HepG2 (cell line): ENCODE measurements around the gene MYOZ3. TPM values are rescaled to one million over a fixed set of nuclear protein-coding genes. Genes with fewer than 3 reads are reported as not detected.

Experiments used
- CHD4 ChIP-seq: fragments of 200-600 bp; sonication (generic); IDR thresholded peaks from 2 replicates; pipeline ENCODE4 v1.7.0; 2017; ENCODE audit warnings: mild to moderate bottlenecking, low read length, borderline replicate concordance
- FOXO4 ChIP-seq: sonication (generic); formaldehyde crosslinking; conservative IDR thresholded peaks from 2 replicates; pipeline ENCODE4 v1.8.1; 2023; ENCODE audit warnings: missing genetic modification reagents
- RXRB ChIP-seq: IDR thresholded peaks from 2 replicates; pipeline ENCODE4 v1.6.1; 2016; ENCODE audit warnings: borderline replicate concordance, missing genetic modification reagents, missing compliant biosample characterization
- TBL1XR1 ChIP-seq: fragments of 150-350 bp; IDR thresholded peaks from 2 replicates; pipeline ENCODE4 v1.6.1; 2014; ENCODE audit warnings: borderline replicate concordance, low read length; ENCODE audit not compliant: partially characterized antibody
- TFAP4 ChIP-seq: sonication (generic); IDR thresholded peaks from 2 replicates; pipeline ENCODE4 v1.6.1; 2016; ENCODE audit warnings: low read depth, borderline replicate concordance
- ZNF232 ChIP-seq: sonication (generic); formaldehyde crosslinking; IDR thresholded peaks from 2 replicates; pipeline ENCODE4 v1.4.0; 2020; ENCODE audit warnings: missing genetic modification reagents, borderline replicate concordance
- ZNF546 ChIP-seq: sonication (generic); formaldehyde crosslinking; conservative IDR thresholded peaks from 2 replicates; pipeline ENCODE4 v1.8.1; 2023; ENCODE audit warnings: mild to moderate bottlenecking, missing genetic modification reagents
- ZNF576 ChIP-seq: sonication (generic); formaldehyde crosslinking; IDR thresholded peaks from 2 replicates; pipeline ENCODE4 v1.4.0; 2020; ENCODE audit warnings: mild to moderate bottlenecking, missing genetic modification reagents
- ZNF83 ChIP-seq: sonication (generic); formaldehyde crosslinking; IDR thresholded peaks from 2 replicates; pipeline ENCODE4 v1.4.0; 2020; ENCODE audit warnings: missing genetic modification reagents, mild to moderate bottlenecking, borderline replicate concordance
- ZZZ3 ChIP-seq: sonication (generic); formaldehyde crosslinking; IDR thresholded peaks from 2 replicates; pipeline ENCODE4 v1.4.0; 2020; ENCODE audit warnings: missing genetic modification reagents, mild to moderate bottlenecking, borderline replicate concordance
- polyA plus RNA-seq, 8 experiments: library from polyadenylated mRNA; depleted of rRNA in 3 of 8; stranded (reverse) in 7 of 8; unstranded in 1 of 8; fragments of >200 nt; fragmentation: Illumina TruSeq in 4 of 8; extraction: Trizol in 4 of 8; gene quantifications; 2 replicates each; pipeline versions ENCODE4 v1.2.1 to v1.2.3, GENCODE V29; 2011 to 2016; ENCODE audit warnings: low read depth in 4 of 8, missing spikeins in 1 of 8, mixed read lengths in 1 of 8; ENCODE audit not compliant: insufficient read depth in 1 of 8
- total RNA-seq, 5 experiments: library from RNA; depleted of rRNA; stranded (reverse); fragments of >200 nt; fragmentation: Illumina TruSeq; extraction: Trizol; gene quantifications; 2 replicates each; pipeline ENCODE4 v1.2.3, GENCODE V29; 2016; ENCODE audit warnings: low read depth in 1 of 5
- TF ChIP-seq, protein P1 (sequence below): sonication (generic); formaldehyde crosslinking; IDR thresholded peaks from 2 replicates; pipeline ENCODE4 v1.4.0; 2020; ENCODE audit warnings: missing genetic modification reagents, borderline replicate concordance
- TF ChIP-seq, protein P2 (sequence below): sonication (generic); formaldehyde crosslinking; IDR thresholded peaks from 2 replicates; pipeline ENCODE4 v1.4.0; 2020; ENCODE audit warnings: missing genetic modification reagents
- TF ChIP-seq, protein P3 (sequence below): sonication (generic); formaldehyde crosslinking; conservative IDR thresholded peaks from 2 replicates; pipeline ENCODE4 v1.8.0; 2022; ENCODE audit warnings: mild to moderate bottlenecking, moderate library complexity, missing genetic modification reagents
- TF ChIP-seq, protein P4 (sequence below): sonication (generic); formaldehyde crosslinking; IDR thresholded peaks from 2 replicates; pipeline ENCODE4 v1.4.0; 2020; ENCODE audit warnings: low read depth, missing genetic modification reagents

The MYOZ3 gene
- total and polyA plus RNA-seq, 2 of the 13 experiments (the other 11 are each of a cell fraction or from before 2014, with no cell fraction given): 0.05 TPM; not detected in 1

- TF ChIP-seq, protein P1, sequence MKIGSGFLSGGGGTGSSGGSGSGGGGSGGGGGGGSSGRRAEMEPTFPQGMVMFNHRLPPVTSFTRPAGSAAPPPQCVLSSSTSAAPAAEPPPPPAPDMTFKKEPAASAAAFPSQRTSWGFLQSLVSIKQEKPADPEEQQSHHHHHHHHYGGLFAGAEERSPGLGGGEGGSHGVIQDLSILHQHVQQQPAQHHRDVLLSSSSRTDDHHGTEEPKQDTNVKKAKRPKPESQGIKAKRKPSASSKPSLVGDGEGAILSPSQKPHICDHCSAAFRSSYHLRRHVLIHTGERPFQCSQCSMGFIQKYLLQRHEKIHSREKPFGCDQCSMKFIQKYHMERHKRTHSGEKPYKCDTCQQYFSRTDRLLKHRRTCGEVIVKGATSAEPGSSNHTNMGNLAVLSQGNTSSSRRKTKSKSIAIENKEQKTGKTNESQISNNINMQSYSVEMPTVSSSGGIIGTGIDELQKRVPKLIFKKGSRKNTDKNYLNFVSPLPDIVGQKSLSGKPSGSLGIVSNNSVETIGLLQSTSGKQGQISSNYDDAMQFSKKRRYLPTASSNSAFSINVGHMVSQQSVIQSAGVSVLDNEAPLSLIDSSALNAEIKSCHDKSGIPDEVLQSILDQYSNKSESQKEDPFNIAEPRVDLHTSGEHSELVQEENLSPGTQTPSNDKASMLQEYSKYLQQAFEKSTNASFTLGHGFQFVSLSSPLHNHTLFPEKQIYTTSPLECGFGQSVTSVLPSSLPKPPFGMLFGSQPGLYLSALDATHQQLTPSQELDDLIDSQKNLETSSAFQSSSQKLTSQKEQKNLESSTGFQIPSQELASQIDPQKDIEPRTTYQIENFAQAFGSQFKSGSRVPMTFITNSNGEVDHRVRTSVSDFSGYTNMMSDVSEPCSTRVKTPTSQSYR: no peak
- TF ChIP-seq ZZZ3 (CRISPR knock-in tag): no peak
- no peak for TF ChIP-seq ZNF576 (CRISPR knock-in tag)
- TF ChIP-seq ZNF232: peak; percentile 41; the same call in 1 of the 2 replicates
- TF ChIP-seq, protein P2, sequence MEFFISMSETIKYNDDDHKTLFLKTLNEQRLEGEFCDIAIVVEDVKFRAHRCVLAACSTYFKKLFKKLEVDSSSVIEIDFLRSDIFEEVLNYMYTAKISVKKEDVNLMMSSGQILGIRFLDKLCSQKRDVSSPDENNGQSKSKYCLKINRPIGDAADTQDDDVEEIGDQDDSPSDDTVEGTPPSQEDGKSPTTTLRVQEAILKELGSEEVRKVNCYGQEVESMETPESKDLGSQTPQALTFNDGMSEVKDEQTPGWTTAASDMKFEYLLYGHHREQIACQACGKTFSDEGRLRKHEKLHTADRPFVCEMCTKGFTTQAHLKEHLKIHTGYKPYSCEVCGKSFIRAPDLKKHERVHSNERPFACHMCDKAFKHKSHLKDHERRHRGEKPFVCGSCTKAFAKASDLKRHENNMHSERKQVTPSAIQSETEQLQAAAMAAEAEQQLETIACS: no peak
- TF ChIP-seq, protein P3, sequence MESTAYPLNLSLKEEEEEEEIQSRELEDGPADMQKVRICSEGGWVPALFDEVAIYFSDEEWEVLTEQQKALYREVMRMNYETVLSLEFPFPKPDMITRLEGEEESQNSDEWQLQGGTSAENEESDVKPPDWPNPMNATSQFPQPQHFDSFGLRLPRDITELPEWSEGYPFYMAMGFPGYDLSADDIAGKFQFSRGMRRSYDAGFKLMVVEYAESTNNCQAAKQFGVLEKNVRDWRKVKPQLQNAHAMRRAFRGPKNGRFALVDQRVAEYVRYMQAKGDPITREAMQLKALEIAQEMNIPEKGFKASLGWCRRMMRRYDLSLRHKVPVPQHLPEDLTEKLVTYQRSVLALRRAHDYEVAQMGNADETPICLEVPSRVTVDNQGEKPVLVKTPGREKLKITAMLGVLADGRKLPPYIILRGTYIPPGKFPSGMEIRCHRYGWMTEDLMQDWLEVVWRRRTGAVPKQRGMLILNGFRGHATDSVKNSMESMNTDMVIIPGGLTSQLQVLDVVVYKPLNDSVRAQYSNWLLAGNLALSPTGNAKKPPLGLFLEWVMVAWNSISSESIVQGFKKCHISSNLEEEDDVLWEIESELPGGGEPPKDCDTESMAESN (CRISPR knock-in tag): no peak
- 0 out of 2 replicates have a peak, but pooled peaks have one; percentile 40 for TF ChIP-seq RXRB (CRISPR knock-in tag)
- no peak for TF ChIP-seq ZNF546
- TF ChIP-seq TBL1XR1: no peak
- 0 out of 2 replicates have a peak, but pooled peaks have one; percentile 68 for TF ChIP-seq CHD4
- no peak for TF ChIP-seq ZNF83 (CRISPR knock-in tag)
- TF ChIP-seq FOXO4: no peak
- TF ChIP-seq, protein P4, sequence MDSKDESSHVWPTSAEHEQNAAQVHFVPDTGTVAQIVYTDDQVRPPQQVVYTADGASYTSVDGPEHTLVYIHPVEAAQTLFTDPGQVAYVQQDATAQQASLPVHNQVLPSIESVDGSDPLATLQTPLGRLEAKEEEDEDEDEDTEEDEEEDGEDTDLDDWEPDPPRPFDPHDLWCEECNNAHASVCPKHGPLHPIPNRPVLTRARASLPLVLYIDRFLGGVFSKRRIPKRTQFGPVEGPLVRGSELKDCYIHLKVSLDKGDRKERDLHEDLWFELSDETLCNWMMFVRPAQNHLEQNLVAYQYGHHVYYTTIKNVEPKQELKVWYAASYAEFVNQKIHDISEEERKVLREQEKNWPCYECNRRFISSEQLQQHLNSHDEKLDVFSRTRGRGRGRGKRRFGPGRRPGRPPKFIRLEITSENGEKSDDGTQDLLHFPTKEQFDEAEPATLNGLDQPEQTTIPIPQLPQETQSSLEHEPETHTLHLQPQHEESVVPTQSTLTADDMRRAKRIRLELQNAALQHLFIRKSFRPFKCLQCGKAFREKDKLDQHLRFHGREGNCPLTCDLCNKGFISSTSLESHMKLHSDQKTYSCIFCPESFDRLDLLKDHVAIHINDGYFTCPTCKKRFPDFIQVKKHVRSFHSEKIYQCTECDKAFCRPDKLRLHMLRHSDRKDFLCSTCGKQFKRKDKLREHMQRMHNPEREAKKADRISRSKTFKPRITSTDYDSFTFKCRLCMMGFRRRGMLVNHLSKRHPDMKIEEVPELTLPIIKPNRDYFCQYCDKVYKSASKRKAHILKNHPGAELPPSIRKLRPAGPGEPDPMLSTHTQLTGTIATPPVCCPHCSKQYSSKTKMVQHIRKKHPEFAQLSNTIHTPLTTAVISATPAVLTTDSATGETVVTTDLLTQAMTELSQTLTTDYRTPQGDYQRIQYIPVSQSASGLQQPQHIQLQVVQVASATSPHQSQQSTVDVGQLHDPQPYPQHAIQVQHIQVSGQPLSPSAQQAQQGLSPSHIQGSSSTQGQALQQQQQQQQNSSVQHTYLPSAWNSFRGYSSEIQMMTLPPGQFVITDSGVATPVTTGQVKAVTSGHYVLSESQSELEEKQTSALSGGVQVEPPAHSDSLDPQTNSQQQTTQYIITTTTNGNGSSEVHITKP: no peak
- peak; percentile 72; the same call in 1 of the 2 replicates for TF ChIP-seq TFAP4
These were observed 23.6 kb upstream of the MYOZ3 start (continued) for GRCh38 chr5:150637245-150638052.
